ENCODE measurements around the gene ADAMTSL1.

- no peak for TF ChIP-seq CTCF (IDR thresholded peaks at IDR 0.05)
- no peak for TF ChIP-seq RAD21 (conservative IDR thresholded peaks at IDR 0.05 in 1 of 2, IDR thresholded peaks at IDR 0.05 in 1 of 2)
- TF ChIP-seq MAX (IDR thresholded peaks at IDR 0.05), result no peak
- TF ChIP-seq JUN (IDR thresholded peaks at IDR 0.05), result no peak
- no peak for TF ChIP-seq MAZ (IDR thresholded peaks at IDR 0.05; ENCODE audit: borderline replicate concordance, low read depth, low read length)
- no peak for TF ChIP-seq POLR2A (IDR thresholded peaks at IDR 0.05; ENCODE audit: low read length)
- TF ChIP-seq SMC3 (IDR thresholded peaks at IDR 0.05), result no peak
- no peak for TF ChIP-seq TP53 (CRISPR knock-in tag; IDR thresholded peaks at IDR 0.05)
- no peak for TF ChIP-seq USF2 (IDR thresholded peaks at IDR 0.05)
- TF ChIP-seq ZFP36 (IDR thresholded peaks at IDR 0.05; ENCODE audit: borderline replicate concordance, partially characterized antibody), result no peak
- no peak for TF ChIP-seq REST (IDR thresholded peaks at IDR 0.05)
- TF ChIP-seq POLR2AphosphoS2 (conservative IDR thresholded peaks at IDR 0.05; ENCODE audit: low read length), result no peak
- TF ChIP-seq BCL3 (IDR thresholded peaks at IDR 0.05), result no peak
Measured at GRCh38 chr9:18925880-18926279, 451.9 kb downstream of the ADAMTSL1 start.
